HT-29 (cell line): Measurements from ENCODE around the gene RHBG. TPM values are rescaled to one million over a fixed set of nuclear protein-coding genes. Genes with fewer than 3 reads are reported as not detected.
"Not testable (repeated sequence)": the region's sequence is repeated elsewhere in the genome, so short reads cannot be mapped to it uniquely, and the experiment has no call there.

Source experiments
- DNase-seq: peaks from one replicate; pipeline ENCODE4 v3.0.0-alpha.2; 2015; ENCODE audit warnings: low spot score
- total RNA-seq: library from RNA; depleted of rRNA; stranded (reverse); fragments of >200 nt; shearing (Covaris generic); gene quantifications from 2 replicates; pipeline ENCODE4 v1.2.3, GENCODE V29; 2014; rRNA removed

Gene RHBG
- not detected in 2 replicates for total RNA-seq

- DNase-seq, result peak; percentile 43
Observed at GRCh38 chr1:156368889-156369684, at the start of gene RHBG. Gene RHBG, plus strand, starts transcription at chr1:156369211. Its CDS starts 39 bp downstream, at chr1:156369250.

DNA sequence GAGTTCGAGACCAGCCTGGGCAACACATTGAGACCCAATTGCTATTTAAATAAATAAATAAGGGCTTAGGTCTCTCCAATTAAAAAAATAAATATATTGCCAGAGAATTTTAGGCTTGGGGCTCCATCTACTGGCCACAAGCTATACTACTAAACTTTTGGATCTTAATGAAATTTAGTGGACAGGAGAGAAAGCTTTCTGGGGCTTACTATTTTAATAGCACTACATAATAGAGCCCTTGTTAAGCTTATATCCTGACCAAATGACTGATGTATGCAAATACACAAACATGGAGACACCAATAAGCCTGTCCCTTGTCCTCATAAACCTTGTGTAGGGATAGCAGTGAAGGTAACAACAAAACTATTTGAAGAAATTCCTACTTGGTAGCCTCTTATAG is 49.3 kb upstream of the RHBG start:
- DNase-seq, result peak; percentile 69

- DNase-seq, result no peak
Observed at GRCh38 chr1:156320560-156320959, 48.5 kb upstream of the RHBG start.

DNA sequence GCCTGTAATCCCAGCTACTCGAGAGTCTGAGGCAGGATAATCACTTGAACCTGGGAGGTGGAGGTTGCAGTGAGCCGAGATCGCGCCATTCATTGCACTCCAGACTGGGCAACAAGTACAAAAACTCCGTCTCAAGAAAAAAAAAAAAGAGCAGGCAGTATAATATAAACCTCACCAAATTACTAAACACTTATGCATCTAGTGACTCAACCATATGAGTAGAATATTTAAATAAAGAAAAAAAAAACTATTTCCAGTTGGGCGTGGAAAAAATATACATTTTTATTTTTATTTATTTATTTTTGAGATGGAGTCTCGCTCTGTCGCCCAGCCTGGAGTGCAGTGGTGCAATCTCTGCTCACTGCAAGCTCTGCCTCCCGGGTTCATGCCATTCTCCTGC is 45.8 kb upstream of the RHBG start:
- not testable (repeated sequence) for DNase-seq

GRCh38 chr1:156336242-156336641 is 32.8 kb upstream of the RHBG start:
- peak; percentile 10 for DNase-seq

DNA sequence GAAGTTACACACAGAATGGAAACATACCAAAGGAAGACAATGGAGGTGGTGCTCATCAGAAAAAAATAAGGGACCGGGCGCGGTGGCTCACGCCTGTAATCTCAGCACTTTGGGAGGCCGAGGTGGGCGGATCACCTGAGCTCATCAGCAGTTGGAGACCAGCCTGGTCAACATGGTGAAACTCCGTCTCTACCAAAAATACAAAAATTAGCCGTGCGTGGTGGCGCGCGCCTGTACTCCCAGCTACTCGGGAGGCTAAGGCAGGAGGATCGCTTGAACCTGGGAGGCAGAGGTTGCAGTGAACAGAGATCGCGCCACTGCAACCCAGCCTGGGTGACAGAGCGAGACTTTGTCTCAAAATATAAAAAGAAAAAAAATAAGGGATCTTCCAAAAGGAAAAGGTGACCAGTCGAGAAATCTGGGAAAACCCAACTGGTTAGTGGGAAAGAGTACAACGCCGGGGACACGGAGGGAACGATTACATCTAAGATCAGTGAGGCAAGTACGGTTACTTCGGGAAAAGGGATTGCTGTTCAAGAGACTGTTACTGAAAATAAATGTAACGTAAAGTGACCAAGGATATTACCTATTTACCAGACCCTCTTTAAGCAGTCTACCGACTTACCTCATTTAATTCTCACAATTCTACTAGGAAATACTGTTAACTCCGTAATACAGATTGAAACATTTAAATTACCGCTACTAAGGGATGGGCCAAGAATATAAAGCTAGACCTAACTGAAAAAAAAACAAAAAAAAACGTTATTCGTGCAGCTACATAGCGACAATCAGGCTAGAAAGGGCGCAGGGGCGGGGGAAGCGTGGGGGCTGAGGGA is 31.7 kb upstream of the RHBG start:
- DNase-seq, result no peak

GRCh38 chr1:156337888-156338179 is 31.2 kb upstream of the RHBG start:
- DNase-seq, result no peak

DNA sequence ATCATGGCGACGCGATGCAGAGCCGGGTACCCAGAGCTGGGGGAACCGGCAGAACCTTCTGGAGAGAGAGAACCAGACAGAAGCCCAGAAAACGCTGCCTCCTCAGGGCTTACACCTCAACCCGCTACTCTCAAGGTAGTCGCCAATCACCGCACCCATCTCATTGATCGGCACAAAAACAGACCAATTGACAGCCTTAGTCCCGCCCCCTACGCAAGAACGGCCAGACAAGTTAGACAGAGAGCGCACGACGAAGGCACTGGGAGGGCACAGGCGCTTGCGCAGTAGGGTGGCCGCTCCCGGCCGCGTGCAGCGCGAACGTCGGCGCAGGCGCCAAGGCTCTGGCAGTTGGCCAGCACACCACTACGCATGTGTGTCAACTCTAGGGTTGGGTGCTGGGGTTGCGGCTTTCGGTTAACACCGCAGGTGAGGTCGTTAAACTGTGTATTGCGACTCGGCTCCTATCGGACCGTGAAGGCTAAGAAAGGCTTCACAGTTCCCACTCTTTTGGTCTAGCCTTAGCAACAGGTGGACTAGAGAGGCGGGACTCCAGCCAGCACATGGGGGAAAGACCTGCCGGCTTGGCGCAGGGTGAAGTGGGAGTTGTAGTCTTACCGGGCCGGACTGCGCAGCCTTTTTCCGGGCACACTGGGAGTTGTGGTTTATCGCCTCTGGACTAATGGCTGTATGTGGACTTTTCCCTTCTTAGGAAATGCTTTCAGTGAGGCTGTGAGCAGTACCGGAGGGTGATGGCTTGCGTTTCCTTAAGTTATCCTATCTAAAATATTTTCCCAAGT is 30.6 kb upstream of the RHBG start, which contains the start of the genes CCT3 and TSACC:
TSS of gene CCT3 (minus strand) at position 113 of the 797 bp plus-strand sequence. CDS start at position 5, 108 bp downstream.
TSS of gene TSACC (plus strand) at position 347 of the 797 bp plus-strand sequence. CDS start 1,232 bp downstream, outside the sequence.
- DNase-seq, result peak; percentile 99

DNA sequence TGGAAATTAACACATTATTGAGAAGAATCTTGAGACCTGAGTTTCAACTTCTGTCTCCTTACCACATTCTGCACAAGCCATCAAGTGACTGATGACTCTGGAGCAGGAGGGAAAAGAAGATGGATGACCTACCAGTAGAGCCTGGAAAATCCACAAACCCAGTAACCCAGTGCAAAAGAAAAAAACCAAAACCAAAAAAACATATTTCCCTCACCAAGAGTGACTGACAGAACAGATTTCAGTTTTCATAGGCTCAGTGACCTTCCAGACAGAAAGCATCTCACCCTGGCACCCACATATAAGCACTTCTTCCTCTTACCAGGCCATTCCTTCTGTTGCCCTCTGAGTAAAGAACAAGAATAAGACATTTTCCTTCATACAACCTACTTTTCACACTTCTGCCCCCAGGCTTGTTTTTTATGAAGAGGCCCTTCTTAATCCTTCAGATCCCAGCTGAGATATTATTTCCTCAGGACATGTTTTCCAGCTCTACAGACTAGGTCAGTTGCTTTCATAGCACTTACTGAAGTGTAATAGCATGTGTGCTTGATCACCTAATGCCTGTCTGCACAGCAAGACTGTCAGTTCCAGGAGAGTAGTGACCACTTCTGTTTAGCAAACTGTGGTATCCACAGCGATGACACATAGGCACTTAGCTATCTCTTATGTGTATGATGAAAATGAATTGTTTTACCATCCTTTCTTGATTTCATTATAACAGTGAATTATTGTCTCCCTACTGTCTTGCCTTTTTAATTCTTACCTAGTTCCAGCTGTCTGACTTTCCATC is 26.6 kb upstream of the RHBG start:
- DNase-seq, result no peak

- DNase-seq, result no peak
Observed at GRCh38 chr1:156344409-156344808, 24.6 kb upstream of the RHBG start.

- not testable (repeated sequence) for DNase-seq
Observed at GRCh38 chr1:156346035-156346434, 23.0 kb upstream of the RHBG start.

- no peak for DNase-seq
Observed at GRCh38 chr1:156346636-156347035, 22.4 kb upstream of the RHBG start.

DNA sequence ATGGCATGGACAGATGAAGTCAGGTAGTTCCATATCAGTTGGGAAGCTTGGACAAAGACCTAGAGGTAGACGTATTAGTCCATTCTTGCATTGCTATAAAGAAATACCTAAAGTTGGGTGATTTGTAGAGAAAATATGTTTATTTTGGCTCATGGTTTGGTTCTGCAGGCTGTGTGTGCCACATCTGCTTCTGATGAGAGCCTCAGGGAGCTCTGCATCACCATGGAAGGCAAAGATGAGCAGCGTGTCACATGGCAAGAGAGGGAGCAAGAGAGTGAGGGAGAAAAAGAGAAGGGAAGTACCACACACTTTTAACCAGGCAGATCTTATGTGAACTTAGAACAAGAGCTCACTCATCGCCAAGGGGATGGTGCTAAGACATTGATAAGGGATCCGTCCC is 21.7 kb upstream of the RHBG start:
- DNase-seq, result no peak

- not testable (repeated sequence) for DNase-seq
Observed at GRCh38 chr1:156352481-156352880, 16.5 kb upstream of the RHBG start.

GRCh38 chr1:156356262-156356874 is 12.6 kb upstream of the RHBG start:
- DNase-seq, result no peak

DNA sequence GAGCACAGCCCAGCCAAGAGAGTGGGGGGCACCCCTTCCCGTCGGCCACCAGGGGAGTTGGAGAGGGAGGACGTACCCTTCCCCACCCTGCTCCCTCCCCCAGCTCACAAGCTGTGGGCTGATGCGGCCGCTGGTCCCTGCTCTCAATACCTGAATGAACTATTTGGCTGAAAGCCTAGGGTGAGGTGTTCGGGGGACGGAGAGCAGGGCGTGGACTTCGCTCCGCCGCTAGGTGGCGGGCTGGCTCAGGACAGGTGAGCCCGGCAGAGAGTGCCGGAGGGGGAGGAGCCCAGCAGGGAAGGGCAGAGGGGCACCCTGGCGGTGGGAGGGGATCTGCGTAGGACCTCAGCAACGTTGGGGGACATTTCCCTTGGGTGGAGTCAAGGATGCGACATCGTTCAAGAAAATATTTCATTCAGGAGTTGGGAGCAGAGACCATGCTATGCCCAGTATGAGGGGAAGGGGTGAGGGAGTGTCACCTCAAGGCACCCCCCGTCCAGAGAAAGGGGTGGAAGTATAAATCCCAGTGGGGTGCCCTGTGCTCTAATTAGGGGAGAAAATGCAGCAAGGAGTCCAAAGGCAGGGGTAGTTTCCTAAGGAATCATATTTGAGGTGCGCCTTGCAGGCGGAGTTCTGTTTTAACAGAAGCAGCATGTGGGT is 12.0 kb upstream of the RHBG start:
- peak; percentile 66 for DNase-seq

GRCh38 chr1:156357977-156358376 is 11.0 kb upstream of the RHBG start:
- DNase-seq, result no peak

GRCh38 chr1:156358641-156359040 is 10.4 kb upstream of the RHBG start:
- no peak for DNase-seq

GRCh38 chr1:156359249-156359648 is 9.8 kb upstream of the RHBG start:
- DNase-seq, result no peak

- DNase-seq, result no peak
Observed at GRCh38 chr1:156359973-156360372, 9.0 kb upstream of the RHBG start.
